ENCODE measurements around the gene OVOL2.
"Not testable (repeated sequence)": the region's sequence is repeated elsewhere in the genome, so short reads cannot be mapped to it uniquely, and the experiment has no call there.

DNA sequence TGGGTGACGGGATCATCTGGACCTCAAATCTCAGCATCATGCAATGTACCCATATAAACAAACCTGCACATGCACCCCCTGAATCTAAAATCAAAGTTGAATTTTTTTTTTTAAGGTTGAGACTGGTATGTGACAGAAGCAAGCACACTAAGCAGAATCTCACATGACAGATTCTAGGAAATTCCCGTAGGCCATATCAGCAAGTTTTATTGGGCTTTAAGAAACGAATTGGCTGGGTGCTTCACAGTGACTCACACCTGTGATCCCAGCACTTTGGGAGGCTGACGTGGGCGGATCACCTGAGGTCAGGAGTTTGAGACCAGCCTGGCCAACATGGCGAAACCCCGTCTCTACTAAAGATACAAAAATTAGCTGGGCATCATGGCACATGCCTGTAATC lies 30.7 kb downstream of the OVOL2 start:
- TF ChIP-seq, protein P1, sequence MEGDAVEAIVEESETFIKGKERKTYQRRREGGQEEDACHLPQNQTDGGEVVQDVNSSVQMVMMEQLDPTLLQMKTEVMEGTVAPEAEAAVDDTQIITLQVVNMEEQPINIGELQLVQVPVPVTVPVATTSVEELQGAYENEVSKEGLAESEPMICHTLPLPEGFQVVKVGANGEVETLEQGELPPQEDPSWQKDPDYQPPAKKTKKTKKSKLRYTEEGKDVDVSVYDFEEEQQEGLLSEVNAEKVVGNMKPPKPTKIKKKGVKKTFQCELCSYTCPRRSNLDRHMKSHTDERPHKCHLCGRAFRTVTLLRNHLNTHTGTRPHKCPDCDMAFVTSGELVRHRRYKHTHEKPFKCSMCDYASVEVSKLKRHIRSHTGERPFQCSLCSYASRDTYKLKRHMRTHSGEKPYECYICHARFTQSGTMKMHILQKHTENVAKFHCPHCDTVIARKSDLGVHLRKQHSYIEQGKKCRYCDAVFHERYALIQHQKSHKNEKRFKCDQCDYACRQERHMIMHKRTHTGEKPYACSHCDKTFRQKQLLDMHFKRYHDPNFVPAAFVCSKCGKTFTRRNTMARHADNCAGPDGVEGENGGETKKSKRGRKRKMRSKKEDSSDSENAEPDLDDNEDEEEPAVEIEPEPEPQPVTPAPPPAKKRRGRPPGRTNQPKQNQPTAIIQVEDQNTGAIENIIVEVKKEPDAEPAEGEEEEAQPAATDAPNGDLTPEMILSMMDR (IDR thresholded peaks at IDR 0.05) = not testable (repeated sequence)
- not testable (repeated sequence) for TF ChIP-seq EZH2 (IDR thresholded peaks at IDR 0.05; ENCODE audit: borderline replicate concordance, insufficient read depth, low read depth, low read length, poor library complexity, severe bottlenecking)
